ENCODE measurements around the gene ERMARD.
A peak's percentile ranks its signal among the peaks of the same experiment; 100 is the strongest.

Gene ERMARD

GRCh38 chr6:169751242-169752073 lies at the start of gene ERMARD, which contains the start of gene DYNLT2:
TSS of gene ERMARD (plus strand) at chr6:169751622. CDS start at chr6:169751658, 36 bp downstream.
TSS of gene DYNLT2 (minus strand) at chr6:169751572. CDS start at chr6:169751458, 114 bp downstream.
- peak; percentile 93 for DNase-seq

- DNase-seq: peak; percentile 94
Measured at GRCh38 chr6:169701954-169702839, 49.2 kb upstream of the ERMARD start, which contains the start of the genes C6orf120 and WDR27. TSS of gene C6orf120 (plus strand) at chr6:169702126. CDS start at chr6:169702460, 334 bp downstream. TSS of gene WDR27 (minus strand) at chr6:169702029. CDS start at chr6:169689005, 13,024 bp downstream.

- DNase-seq: no peak
Measured at GRCh38 chr6:169702840-169703246, 48.6 kb upstream of the ERMARD start.

GRCh38 chr6:169707772-169708171 lies 43.6 kb upstream of the ERMARD start:
- DNase-seq: no peak

GRCh38 chr6:169709293-169709692 lies 42.1 kb upstream of the ERMARD start:
- DNase-seq: no peak

GRCh38 chr6:169710009-169710408 lies 41.4 kb upstream of the ERMARD start:
- DNase-seq: no peak

GRCh38 chr6:169714178-169714577 lies 37.2 kb upstream of the ERMARD start:
- no peak for DNase-seq

- no peak for DNase-seq
Measured at GRCh38 chr6:169714595-169714994, 36.8 kb upstream of the ERMARD start.

- no peak for DNase-seq
Measured at GRCh38 chr6:169719117-169719516, 32.3 kb upstream of the ERMARD start.

GRCh38 chr6:169720207-169720855 lies 31.1 kb upstream of the ERMARD start:
- DNase-seq: no peak

GRCh38 chr6:169722362-169723199 lies 28.8 kb upstream of the ERMARD start:
- peak; percentile 67 for DNase-seq

- DNase-seq: peak; percentile 59
Measured at GRCh38 chr6:169723200-169723909, 28.1 kb upstream of the ERMARD start.

GRCh38 chr6:169723991-169724493 lies 27.4 kb upstream of the ERMARD start:
- peak; percentile 20 for DNase-seq

GRCh38 chr6:169724494-169725124 lies 26.8 kb upstream of the ERMARD start, which contains the start of gene PHF10:
TSS of gene PHF10 (minus strand) at chr6:169724500. CDS start at chr6:169723931, 569 bp downstream.
- DNase-seq: peak; percentile 19

- DNase-seq: peak; percentile 7
Measured at GRCh38 chr6:169725125-169726048, 26.0 kb upstream of the ERMARD start.

GRCh38 chr6:169726049-169726400 lies 25.4 kb upstream of the ERMARD start:
- DNase-seq: no peak

- DNase-seq: no peak
Measured at GRCh38 chr6:169726963-169727362, 24.5 kb upstream of the ERMARD start.

GRCh38 chr6:169729961-169730360 lies 21.5 kb upstream of the ERMARD start:
- DNase-seq: no peak

Data from fibroblast of upper back skin (primary cell).